Activated B cell treated with CpG ODN at 0.5 μM for 24 hours (primary cell): ENCODE results near the gene IL2RA. TPM values are rescaled to one million over a fixed set of nuclear protein-coding genes. Genes with fewer than 3 reads are reported as not detected.
"Not testable (repeated sequence)": the region's sequence is repeated elsewhere in the genome, so short reads cannot be mapped to it uniquely, and the experiment has no call there.

Experiments
- ATAC-seq: fragments of 200-7000 bp; cut with Tn5 transposase; one replicate; pipeline ENCODE4 v1.10.0; 2021; ENCODE audit warnings: low read depth, mild to moderate bottlenecking, moderate library complexity
- CTCF ChIA-PET: fragments of 350-600 bp; sonication (Branson Sonifier 250); formaldehyde crosslinking; loops from one replicate; lab custom pipeline; 2021; ENCODE audit warnings: antibody characterized with exemption; lab: Charles Lee
- POLR2A ChIA-PET: fragments of 350-600 bp; sonication (Branson Sonifier 250); formaldehyde crosslinking; loops from one replicate; lab custom pipeline; 2021; ENCODE audit warnings: antibody characterized with exemption; lab: Charles Lee
- DNase-seq: peaks from one replicate; pipeline ENCODE4 v3.0.0; 2022
- H3K27ac Mint-ChIP-seq: one replicate; pipeline ENCODE4 v1.8.0; 2020; ENCODE audit warnings: mixed read lengths
- H3K27me3 Mint-ChIP-seq: one replicate; pipeline ENCODE4 v1.8.0; 2021; ENCODE audit warnings: mixed read lengths
- H3K36me3 Mint-ChIP-seq: one replicate; pipeline ENCODE4 v1.8.0; 2021; ENCODE audit warnings: low read depth, mixed read lengths
- H3K4me1 Mint-ChIP-seq: one replicate; pipeline ENCODE4 v1.8.0; 2021; ENCODE audit warnings: mixed read lengths
- H3K4me3 Mint-ChIP-seq: one replicate; pipeline ENCODE4 v1.8.0; 2020; ENCODE audit warnings: mild to moderate bottlenecking, mixed read lengths
- H3K9me3 Mint-ChIP-seq: one replicate; pipeline ENCODE4 v1.8.0; 2020; ENCODE audit warnings: mixed read lengths
- intact Hi-C: fragments of 100-400 bp; cut with micrococcal nuclease; formaldehyde crosslinking; loops from one replicate; pipeline ENCODE4 v1.15.1; 2024
- total RNA-seq: library from RNA; stranded (reverse); gene quantifications from 2 replicates; pipeline ENCODE4 v1.2.3, GENCODE V29; 2022
- TF ChIP-seq, protein P1 (sequence below): fragments of 200-600 bp; IDR thresholded peaks from one replicate; pipeline ENCODE4 v1.8.0; 2022; ENCODE audit warnings: antibody characterized with exemption, mild to moderate bottlenecking

The IL2RA gene
- total RNA-seq, 1 donor from 2014 or later: 160 TPM

DNA sequence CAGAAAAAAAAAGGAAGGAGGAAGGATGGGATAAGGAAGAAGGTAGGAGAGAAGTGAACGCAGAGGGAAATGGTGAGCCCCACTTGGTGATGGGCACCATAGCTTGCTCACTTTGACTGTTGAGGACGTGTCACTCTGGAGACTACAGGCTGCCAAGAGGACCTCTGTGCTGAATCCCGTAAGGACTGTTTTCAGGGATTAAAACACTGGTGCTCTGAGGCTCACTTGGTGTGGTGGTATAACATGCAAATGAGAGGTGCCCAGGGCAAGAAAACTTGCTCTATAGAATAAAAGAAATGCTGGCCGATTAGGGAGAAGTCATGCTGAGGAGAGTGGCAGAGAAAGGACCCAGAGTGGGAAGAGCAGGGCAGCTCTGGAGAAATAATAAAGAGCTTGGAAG, 5.3 kb upstream of the IL2RA start:
- Mint-ChIP-seq H3K27me3 (no peaks in the 10 kb centered on the region), H3K9me3 (no peaks in the 10 kb centered on the region), H3K4me1 (peaks cover 90% of the 10 kb centered on the region), H3K27ac (peak overlapping the region; percentile 97), H3K36me3 (no peaks in the 10 kb centered on the region), H3K4me3 (peak overlapping the region; percentile 25)
- POLR2A ChIA-PET: interaction anchor here (1.4 to 9.0 kb wide), 3 partner anchors 15 to 280 kb away, joined by 6 to 339 read pairs (median 15); no protein-coding TSS in a partner anchor
- ATAC-seq (no peak), DNase-seq (no peak)
- intact Hi-C loops: no loop called here
- TF ChIP-seq, protein P1, sequence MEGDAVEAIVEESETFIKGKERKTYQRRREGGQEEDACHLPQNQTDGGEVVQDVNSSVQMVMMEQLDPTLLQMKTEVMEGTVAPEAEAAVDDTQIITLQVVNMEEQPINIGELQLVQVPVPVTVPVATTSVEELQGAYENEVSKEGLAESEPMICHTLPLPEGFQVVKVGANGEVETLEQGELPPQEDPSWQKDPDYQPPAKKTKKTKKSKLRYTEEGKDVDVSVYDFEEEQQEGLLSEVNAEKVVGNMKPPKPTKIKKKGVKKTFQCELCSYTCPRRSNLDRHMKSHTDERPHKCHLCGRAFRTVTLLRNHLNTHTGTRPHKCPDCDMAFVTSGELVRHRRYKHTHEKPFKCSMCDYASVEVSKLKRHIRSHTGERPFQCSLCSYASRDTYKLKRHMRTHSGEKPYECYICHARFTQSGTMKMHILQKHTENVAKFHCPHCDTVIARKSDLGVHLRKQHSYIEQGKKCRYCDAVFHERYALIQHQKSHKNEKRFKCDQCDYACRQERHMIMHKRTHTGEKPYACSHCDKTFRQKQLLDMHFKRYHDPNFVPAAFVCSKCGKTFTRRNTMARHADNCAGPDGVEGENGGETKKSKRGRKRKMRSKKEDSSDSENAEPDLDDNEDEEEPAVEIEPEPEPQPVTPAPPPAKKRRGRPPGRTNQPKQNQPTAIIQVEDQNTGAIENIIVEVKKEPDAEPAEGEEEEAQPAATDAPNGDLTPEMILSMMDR: no peak
- CTCF ChIA-PET: interaction anchor here (1.4 to 7.3 kb wide), 4 partner anchors 11 to 18 kb away, joined by 6 to 79 read pairs (median 8); no protein-coding TSS in a partner anchor

DNA sequence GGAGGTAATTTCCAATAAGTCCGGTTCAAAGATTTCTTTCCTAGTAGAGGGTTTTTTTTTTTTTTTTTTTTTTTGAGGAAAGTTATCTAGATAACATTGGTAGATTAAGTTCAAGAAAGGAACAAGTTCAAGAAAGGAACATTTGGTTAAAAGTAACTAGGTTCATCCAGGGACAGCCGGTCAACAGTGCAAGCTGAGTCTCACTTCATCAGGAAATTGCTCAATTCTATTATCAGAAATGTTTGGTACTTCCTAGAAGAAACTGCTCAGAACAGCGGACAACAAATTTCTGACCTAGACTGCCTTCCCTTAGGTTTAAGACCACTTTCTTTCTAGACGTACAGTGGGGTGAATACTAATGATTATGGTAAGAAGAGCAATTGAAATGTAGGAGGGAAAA, 3.7 kb upstream of the IL2RA start:
- H3K4me1 Mint-ChIP-seq: peaks cover 79% of the 10 kb centered on the region
- no peak overlapping the region for H3K4me3 Mint-ChIP-seq
- ChIA-PET POLR2A (interaction anchor here (0.7 to 9.0 kb wide), 2 partner anchors 14 to 176 kb away, joined by 3 to 339 read pairs; partner anchors contain the start of gene FBH1), CTCF (interaction anchor here (7.3 kb wide), 1 partner anchor 20 kb away, joined by 79 read pairs; no protein-coding TSS in a partner anchor)
- intact Hi-C loops: no loop called here
- H3K36me3 Mint-ChIP-seq: peaks cover 7% of the 10 kb centered on the region
- no peaks in the 10 kb centered on the region for H3K27me3 Mint-ChIP-seq
- TF ChIP-seq, protein P1: no peak
- no peaks in the 10 kb centered on the region for H3K9me3 Mint-ChIP-seq
- ATAC-seq: no peak
- DNase-seq: no peak
- H3K27ac Mint-ChIP-seq: peak overlapping the region; percentile 64

DNA sequence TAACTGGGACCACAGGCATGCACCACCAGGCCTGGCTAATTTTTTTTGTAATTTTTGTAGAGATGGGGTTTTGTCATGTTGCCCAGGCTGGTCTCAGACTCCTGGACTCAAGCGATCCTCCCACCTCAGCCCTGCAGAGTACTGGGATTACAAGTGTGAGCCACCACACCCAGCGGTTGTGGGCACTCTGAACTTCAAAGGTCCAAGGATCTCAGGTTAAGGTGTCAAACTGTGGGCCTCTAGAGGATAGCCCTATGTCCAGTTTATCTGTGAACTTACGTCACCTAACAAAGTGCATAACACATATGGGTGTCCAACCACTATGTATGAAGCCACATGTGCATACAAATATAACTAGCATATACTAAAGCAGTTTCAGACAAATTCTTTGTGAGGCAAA, 3.2 kb upstream of the IL2RA start:
- Mint-ChIP-seq H3K27me3 (no peaks in the 10 kb centered on the region), H3K27ac (peak overlapping the region; percentile 64), H3K36me3 (peaks cover 9% of the 10 kb centered on the region), H3K9me3 (no peaks in the 10 kb centered on the region), H3K4me3 (no peak overlapping the region), H3K4me1 (peaks cover 77% of the 10 kb centered on the region)
- ChIA-PET CTCF (interaction anchor here (7.3 kb wide), 1 partner anchor 21 kb away, joined by 79 read pairs; no protein-coding TSS in a partner anchor), POLR2A (interaction anchor here (0.7 to 9.0 kb wide), 2 partner anchors 13 to 175 kb away, joined by 3 to 339 read pairs; partner anchors contain the start of gene FBH1)
- TF ChIP-seq, protein P1: no peak
- DNase-seq: no peak
- no peak for ATAC-seq
- intact Hi-C loops: no loop called here

DNA sequence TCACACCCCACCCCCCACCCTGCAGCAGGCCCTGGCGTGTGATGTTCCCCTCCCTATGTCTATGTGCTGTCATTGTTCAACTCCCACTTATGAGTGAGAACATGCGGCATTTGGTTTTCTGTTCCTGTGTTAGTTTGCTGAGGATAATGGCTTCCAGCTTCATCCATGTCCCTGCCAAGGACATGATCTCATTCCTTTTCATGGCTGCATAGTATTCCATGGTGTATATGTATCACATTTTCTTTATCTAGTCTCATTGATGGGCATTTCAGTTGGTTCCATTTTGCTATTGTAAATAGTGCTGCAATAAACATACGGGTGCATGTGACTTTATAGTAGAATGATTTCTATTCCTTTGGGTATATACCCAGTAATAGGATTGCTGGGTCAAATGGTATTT, 2.6 kb upstream of the IL2RA start:
- ATAC-seq, H3K9me3 Mint-ChIP-seq, H3K27me3 Mint-ChIP-seq, intact Hi-C loops, H3K4me3 Mint-ChIP-seq, DNase-seq, POLR2A ChIA-PET: not testable (repeated sequence)
- H3K27ac Mint-ChIP-seq: peak overlapping the region; percentile 2
- H3K4me1 Mint-ChIP-seq: peaks cover 75% of the 10 kb centered on the region
- H3K36me3 Mint-ChIP-seq: peaks cover 14% of the 10 kb centered on the region
- CTCF ChIA-PET: interaction anchor here (3.7 kb wide), 1 partner anchor 22 kb away, joined by 14 read pairs; no protein-coding TSS in a partner anchor

DNA sequence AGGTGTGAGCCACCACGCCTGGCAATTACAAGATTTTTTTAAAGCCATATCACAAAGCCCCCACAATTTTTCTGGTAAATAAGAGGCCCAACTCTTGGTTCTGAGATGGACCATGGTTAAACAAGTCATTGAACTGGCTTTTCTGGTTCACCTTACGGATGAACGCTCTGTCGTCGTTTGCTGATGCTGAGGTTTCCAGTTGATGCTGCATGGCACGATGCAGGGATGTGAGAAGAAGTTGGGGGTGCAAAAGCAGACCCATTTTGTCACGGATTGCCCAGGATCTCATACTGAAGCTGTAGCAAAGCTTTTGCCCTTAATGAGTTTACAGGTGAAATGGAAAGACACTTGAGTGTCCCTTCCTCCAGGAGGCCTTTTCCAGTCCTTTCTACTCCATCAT, 2.0 kb upstream of the IL2RA start:
- TF ChIP-seq, protein P1: no peak
- intact Hi-C loops: no loop called here
- Mint-ChIP-seq H3K9me3 (no peaks in the 10 kb centered on the region), H3K27ac (no peak overlapping the region), H3K4me3 (no peak overlapping the region), H3K27me3 (no peaks in the 10 kb centered on the region), H3K4me1 (peaks cover 75% of the 10 kb centered on the region), H3K36me3 (peaks cover 20% of the 10 kb centered on the region)
- ChIA-PET POLR2A (interaction anchor here (0.8 to 4.7 kb wide), 3 partner anchors 12 to 27 kb away, joined by 7 to 161 read pairs (median 15); no protein-coding TSS in a partner anchor), CTCF (interaction anchor here (3.7 kb wide), 1 partner anchor 22 kb away, joined by 14 read pairs; no protein-coding TSS in a partner anchor)
- DNase-seq (no peak), ATAC-seq (no peak)
